ENCODE data around the gene PFAS.
"Not testable (repeated sequence)": the region's sequence is repeated elsewhere in the genome, so short reads cannot be mapped to it uniquely, and the experiment has no call there.

PFAS gene

GRCh38 chr17:8248751-8249607 lies at the start of gene PFAS:
PFAS (plus strand) TSS chr17:8249289; CDS start chr17:8253938, 4,649 bp downstream.
- peak; percentile 96 for DNase-seq (ENCODE audit: low read depth)

GRCh38 chr17:8204761-8205555 lies 44.1 kb upstream of the PFAS start:
- DNase-seq (ENCODE audit: low read depth): no peak

GRCh38 chr17:8206536-8206935 lies 42.6 kb upstream of the PFAS start:
- DNase-seq (ENCODE audit: low read depth): no peak

- DNase-seq (ENCODE audit: low read depth): peak; percentile 91
Measured at GRCh38 chr17:8209907-8210760, 39.0 kb upstream of the PFAS start, which contains the start of gene AURKB. AURKB (minus strand) TSS chr17:8210575; CDS start chr17:8210224, 351 bp downstream.

GRCh38 chr17:8210761-8211458 lies 38.2 kb upstream of the PFAS start:
- no peak for DNase-seq (ENCODE audit: low read depth)

- no peak for DNase-seq (ENCODE audit: low read depth)
Measured at GRCh38 chr17:8212312-8213180, 36.5 kb upstream of the PFAS start.

GRCh38 chr17:8214000-8214399 lies 35.1 kb upstream of the PFAS start:
- not testable (repeated sequence) for DNase-seq (ENCODE audit: low read depth)

- DNase-seq (ENCODE audit: low read depth): peak; percentile 93
Measured at GRCh38 chr17:8220783-8221662, 28.1 kb upstream of the PFAS start.

- peak; percentile 73 for DNase-seq (ENCODE audit: low read depth)
Measured at GRCh38 chr17:8221663-8222379, 27.3 kb upstream of the PFAS start.

GRCh38 chr17:8222380-8222629 lies 26.8 kb upstream of the PFAS start:
- no peak for DNase-seq (ENCODE audit: low read depth)

GRCh38 chr17:8222630-8223355 lies 26.3 kb upstream of the PFAS start:
- DNase-seq (ENCODE audit: low read depth): peak; percentile 84

- no peak for DNase-seq (ENCODE audit: low read depth)
Measured at GRCh38 chr17:8223356-8224126, 25.5 kb upstream of the PFAS start.

- DNase-seq (ENCODE audit: low read depth): no peak
Measured at GRCh38 chr17:8224891-8225812, 23.9 kb upstream of the PFAS start.

- peak; percentile 54 for DNase-seq (ENCODE audit: low read depth)
Measured at GRCh38 chr17:8225813-8226535, 23.1 kb upstream of the PFAS start.

GRCh38 chr17:8226536-8227237 lies 22.4 kb upstream of the PFAS start:
- no peak for DNase-seq (ENCODE audit: low read depth)
